Mesothelial cell of epicardium (in vitro differentiated cells): ENCODE data around the gene ANKIB1. TPM values are rescaled to one million over a fixed set of nuclear protein-coding genes. Genes with fewer than 3 reads are reported as not detected.
A peak's percentile ranks its signal among the peaks of the same experiment; 100 is the strongest.

Experiments used
- DNase-seq, 2 experiments: peaks; one replicate each; pipeline ENCODE4 v3.0.0; 2021; ENCODE audit warnings: low spot score in 2 of 2; ENCODE audit not compliant: unreplicated experiment in 2 of 2
- H3K27ac Mint-ChIP-seq: 2 replicates; pipeline ENCODE4 v1.8.0; 2021; ENCODE audit warnings: mixed read lengths
- H3K27me3 Mint-ChIP-seq: 2 replicates; pipeline ENCODE4 v1.8.0; 2021; ENCODE audit warnings: low read depth, mixed read lengths
- H3K36me3 Mint-ChIP-seq: 2 replicates; pipeline ENCODE4 v1.8.0; 2021; ENCODE audit warnings: mixed read lengths
- H3K4me1 Mint-ChIP-seq: 2 replicates; pipeline ENCODE4 v1.8.0; 2021; ENCODE audit warnings: mixed read lengths
- H3K4me3 Mint-ChIP-seq: 2 replicates; pipeline ENCODE4 v1.8.0; 2021; ENCODE audit warnings: mild to moderate bottlenecking, moderate library complexity, mixed read lengths
- H3K9me3 Mint-ChIP-seq: 2 replicates; pipeline ENCODE4 v1.8.0; 2021; ENCODE audit warnings: mixed read lengths
- total RNA-seq: library from RNA; stranded (reverse); gene quantifications from 3 replicates; pipeline ENCODE4 v1.2.1, GENCODE V29; 2021
- TF ChIP-seq, protein P1 (sequence below): fragments of 200-600 bp; sonication (generic); IDR thresholded peaks from one replicate; pipeline ENCODE4 v1.5.0; 2021; ENCODE audit warnings: antibody characterized with exemption; ENCODE audit not compliant: unreplicated experiment

ANKIB1 gene
- total RNA-seq, 1 donor from 2014 or later: 66.6 TPM

DNA sequence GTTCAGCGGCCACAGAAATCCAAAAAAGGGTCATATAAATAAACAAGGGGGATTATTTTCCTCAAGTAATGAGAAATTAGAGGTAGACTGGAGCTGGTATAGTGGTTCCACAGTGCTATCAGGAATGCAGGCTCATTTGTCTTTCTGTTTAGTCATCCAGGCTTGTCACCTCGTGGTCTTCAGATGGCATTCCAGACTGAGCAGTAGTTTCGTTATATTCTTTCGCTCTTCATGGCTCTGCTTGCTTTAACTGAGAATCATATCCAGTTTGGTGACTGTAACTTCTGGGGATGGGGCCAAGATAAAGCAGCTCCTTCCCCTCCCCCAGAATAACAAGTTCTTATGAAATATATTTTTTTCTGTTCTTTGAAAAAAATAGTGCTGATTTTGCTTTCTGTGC is 9.5 kb downstream of the ANKIB1 start:
- peak overlapping the region; percentile 14 for H3K27ac Mint-ChIP-seq

DNA sequence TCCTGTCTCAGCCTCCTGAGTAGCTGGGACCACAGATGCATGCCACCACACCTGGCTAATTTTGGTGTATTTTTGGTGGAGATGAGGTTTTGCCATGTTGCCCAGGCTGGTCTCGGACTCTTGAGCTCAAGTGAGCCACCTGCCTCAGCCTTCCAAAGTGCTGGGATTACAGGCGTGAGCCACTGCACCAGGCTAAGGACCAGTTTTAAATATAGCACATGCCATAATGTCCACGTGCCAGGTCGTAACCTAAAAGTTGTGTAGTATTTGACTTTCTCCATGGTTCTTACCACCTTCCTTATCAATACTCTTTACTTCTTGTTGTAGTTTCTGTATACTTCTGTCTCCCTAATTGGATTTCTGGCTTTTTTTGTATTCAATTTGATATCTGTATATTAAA is 13.3 kb downstream of the ANKIB1 start:
- no peak overlapping the region for H3K27ac Mint-ChIP-seq

More for the DNA sequence above, 9.5 kb downstream of the ANKIB1 start:
- no peak for DNase-seq
- TF ChIP-seq, protein P1, sequence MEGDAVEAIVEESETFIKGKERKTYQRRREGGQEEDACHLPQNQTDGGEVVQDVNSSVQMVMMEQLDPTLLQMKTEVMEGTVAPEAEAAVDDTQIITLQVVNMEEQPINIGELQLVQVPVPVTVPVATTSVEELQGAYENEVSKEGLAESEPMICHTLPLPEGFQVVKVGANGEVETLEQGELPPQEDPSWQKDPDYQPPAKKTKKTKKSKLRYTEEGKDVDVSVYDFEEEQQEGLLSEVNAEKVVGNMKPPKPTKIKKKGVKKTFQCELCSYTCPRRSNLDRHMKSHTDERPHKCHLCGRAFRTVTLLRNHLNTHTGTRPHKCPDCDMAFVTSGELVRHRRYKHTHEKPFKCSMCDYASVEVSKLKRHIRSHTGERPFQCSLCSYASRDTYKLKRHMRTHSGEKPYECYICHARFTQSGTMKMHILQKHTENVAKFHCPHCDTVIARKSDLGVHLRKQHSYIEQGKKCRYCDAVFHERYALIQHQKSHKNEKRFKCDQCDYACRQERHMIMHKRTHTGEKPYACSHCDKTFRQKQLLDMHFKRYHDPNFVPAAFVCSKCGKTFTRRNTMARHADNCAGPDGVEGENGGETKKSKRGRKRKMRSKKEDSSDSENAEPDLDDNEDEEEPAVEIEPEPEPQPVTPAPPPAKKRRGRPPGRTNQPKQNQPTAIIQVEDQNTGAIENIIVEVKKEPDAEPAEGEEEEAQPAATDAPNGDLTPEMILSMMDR: no peak
- Mint-ChIP-seq H3K27me3 (no peaks in the 10 kb centered on the region), H3K4me1 (peaks cover 2% of the 10 kb centered on the region), H3K9me3 (peaks cover 10% of the 10 kb centered on the region), H3K4me3 (no peak overlapping the region), H3K36me3 (peaks cover 16% of the 10 kb centered on the region)

DNA sequence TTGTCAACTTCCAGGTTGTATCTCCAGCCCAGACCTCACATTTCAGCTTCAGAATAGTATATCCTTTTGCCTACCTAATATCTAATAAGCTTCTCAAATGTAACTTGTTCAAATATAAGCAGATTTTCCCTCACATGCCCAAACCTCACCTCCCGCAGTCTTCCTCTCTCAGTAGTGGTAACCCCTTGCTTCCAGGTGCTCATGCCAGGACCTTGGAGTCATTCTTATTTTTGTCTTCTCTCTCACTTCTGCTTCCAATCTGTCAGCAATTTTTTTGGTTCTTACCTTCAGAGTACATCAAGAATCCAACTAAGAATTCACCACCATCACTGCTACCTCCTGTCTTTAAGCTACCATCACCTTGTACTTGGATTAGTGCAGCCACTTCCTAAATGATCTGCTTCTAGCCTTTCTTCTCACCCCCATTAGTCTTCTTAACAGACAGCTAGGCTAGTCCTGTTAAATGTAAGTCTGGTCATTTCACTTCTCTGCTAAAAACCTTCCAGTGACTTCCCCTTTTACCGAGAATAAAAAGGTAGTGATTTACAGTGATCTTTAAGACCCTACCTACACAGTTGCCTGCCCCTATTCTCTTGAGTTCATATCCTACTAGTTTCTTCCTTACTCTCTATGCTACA is 14.0 kb downstream of the ANKIB1 start:
- Mint-ChIP-seq H3K27ac (no peak overlapping the region), H3K27me3 (no peaks in the 10 kb centered on the region), H3K4me1 (peaks cover 2% of the 10 kb centered on the region), H3K36me3 (peaks cover 17% of the 10 kb centered on the region), H3K9me3 (peaks cover 15% of the 10 kb centered on the region), H3K4me3 (no peak overlapping the region)
- DNase-seq: no peak
- TF ChIP-seq, protein P1: no peak

More for the DNA sequence above, 13.3 kb downstream of the ANKIB1 start:
- Mint-ChIP-seq H3K4me1 (peaks cover 2% of the 10 kb centered on the region), H3K36me3 (peaks cover 18% of the 10 kb centered on the region), H3K27me3 (no peaks in the 10 kb centered on the region), H3K9me3 (peaks cover 16% of the 10 kb centered on the region), H3K4me3 (no peak overlapping the region)
- TF ChIP-seq, protein P1: no peak
- DNase-seq: no peak

DNA sequence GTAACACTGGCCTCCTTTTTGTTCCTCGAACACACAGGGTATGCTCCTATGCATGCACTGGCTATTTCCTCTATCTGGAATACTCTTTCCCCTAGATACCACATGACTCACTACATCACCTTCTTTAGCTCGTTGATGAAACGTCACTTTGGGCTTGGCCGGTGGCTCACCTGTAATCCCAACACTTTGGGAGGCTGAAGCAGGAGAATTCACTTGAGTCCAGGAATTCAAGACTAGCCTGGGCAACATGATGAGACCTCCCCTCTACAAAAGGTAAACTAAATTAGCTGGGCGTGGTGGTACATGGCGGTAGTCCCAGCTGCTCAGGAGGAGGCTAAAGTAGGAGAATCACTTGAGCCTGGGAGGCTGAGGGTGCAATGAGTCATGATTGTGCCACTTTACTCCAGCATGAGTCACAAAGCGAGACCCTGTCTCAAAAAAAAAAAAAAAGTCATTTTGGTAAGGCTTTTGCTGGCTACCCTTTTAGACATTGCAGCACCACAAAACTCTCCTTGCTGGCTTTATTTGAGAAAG is 14.5 kb downstream of the ANKIB1 start:
- TF ChIP-seq, protein P1: no peak
- Mint-ChIP-seq H3K9me3 (peaks cover 10% of the 10 kb centered on the region), H3K4me1 (no peaks in the 10 kb centered on the region), H3K4me3 (no peak overlapping the region), H3K36me3 (peaks cover 13% of the 10 kb centered on the region), H3K27me3 (no peaks in the 10 kb centered on the region), H3K27ac (no peak overlapping the region)
- no peak for DNase-seq

DNA sequence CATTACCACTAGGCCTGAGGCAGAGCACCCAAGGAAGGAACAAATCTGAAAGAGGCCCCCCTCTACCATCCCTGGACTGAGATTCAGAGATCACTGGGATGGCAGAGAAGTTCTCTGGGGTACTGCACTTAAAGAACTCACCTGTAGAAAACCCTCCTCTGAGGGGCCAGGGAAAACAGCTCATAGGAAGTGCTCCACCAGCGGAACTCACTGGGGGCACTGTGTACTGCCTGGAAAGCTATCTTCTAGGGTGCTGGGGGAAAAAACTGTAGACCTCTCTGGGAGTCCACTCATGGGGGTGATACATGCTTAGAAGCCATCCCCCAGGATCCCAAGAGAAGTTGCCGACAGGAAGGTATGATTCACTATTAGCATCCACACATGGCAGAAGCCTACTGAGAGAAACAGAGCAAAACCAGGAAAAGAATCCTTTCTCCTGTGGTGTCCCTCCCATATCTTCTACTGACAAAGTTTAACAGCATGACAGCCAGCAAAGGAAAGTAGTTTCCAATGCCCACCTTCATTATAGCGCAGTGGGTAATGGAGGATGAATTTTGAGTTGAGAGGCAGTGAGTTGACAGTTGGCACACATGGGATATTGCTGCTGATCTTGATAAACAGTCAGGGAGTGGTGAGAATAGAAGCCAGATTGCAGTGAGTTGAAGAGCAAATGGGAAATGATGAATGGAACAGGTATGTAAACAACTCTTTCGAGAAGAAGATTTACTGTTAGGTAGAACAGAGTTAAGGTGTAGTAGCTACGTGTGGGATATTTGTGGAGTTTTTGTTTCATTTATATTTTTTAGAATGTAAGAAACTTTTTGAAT is 20.9 kb downstream of the ANKIB1 start:
- Mint-ChIP-seq H3K36me3 (peaks cover 11% of the 10 kb centered on the region), H3K27ac (no peak overlapping the region), H3K4me1 (no peaks in the 10 kb centered on the region), H3K9me3 (peaks cover 10% of the 10 kb centered on the region), H3K27me3 (no peaks in the 10 kb centered on the region), H3K4me3 (no peak overlapping the region)
- no peak for DNase-seq
- TF ChIP-seq, protein P1: no peak
